ENCODE data around the gene CDH13. TPM values are rescaled to one million over a fixed set of nuclear protein-coding genes. Genes with fewer than 3 reads are reported as not detected.

Gene CDH13
- total and polyA plus RNA-seq, 2 of the 8 experiments (the other 6 are each of a cell fraction or from before 2014, with no cell fraction given): 2.3 to 2.4 TPM

- Histone ChIP-seq H2BK5ac (ENCODE audit: low read depth, low read length) (no peak overlapping the region), H3K27me3 (replicated peaks in 1 of 4; ENCODE audit: control insufficient read depth in 3 of 4, extremely low read depth in 1 of 4, insufficient read depth in 3 of 4, low read length in 3 of 4) (no peaks in the 10 kb centered on the region), H3K14ac (ENCODE audit: insufficient read length) (no peak overlapping the region), H3K27ac (ENCODE audit: low read depth, low read length) (no peak overlapping the region), H2BK12ac (ENCODE audit: low read depth, low read length) (no peak overlapping the region), H3K4me1 (replicated peaks in 1 of 4; ENCODE audit: control insufficient read depth in 3 of 4, insufficient read depth in 4 of 4, low read length in 3 of 4) (no peaks in the 10 kb centered on the region), H3K23ac (ENCODE audit: insufficient read length) (no peak overlapping the region), H3K56ac (replicated peaks; ENCODE audit: insufficient read length, low read depth, low read length) (no peak overlapping the region), H2BK120ac (replicated peaks; ENCODE audit: low read depth, low read length) (no peak overlapping the region), H2AFZ (ENCODE audit: low read length) (no peak overlapping the region), H3K23me2 (ENCODE audit: low read depth, low read length) (no peaks in the 10 kb centered on the region), H4K5ac (ENCODE audit: insufficient read length, low read depth, low read length) (no peak overlapping the region), H2BK15ac (ENCODE audit: low read length) (no peak overlapping the region), H3K79me1 (ENCODE audit: low read depth, low read length) (no peaks in the 10 kb centered on the region), H4K20me1 (replicated peaks in 1 of 2; ENCODE audit: control insufficient read depth in 1 of 2, insufficient read depth in 2 of 2, low read length in 2 of 2) (no peaks in the 10 kb centered on the region), H3K9me3 (ENCODE audit: insufficient read depth in 2 of 2, low read depth in 1 of 2, low read length in 1 of 2) (no peaks in the 10 kb centered on the region), H2BK20ac (ENCODE audit: low read length) (no peak overlapping the region), H3K4me2 (ENCODE audit: insufficient read depth in 1 of 2, low read depth in 2 of 2, low read length in 2 of 2) (no peak overlapping the region), H3K18ac (ENCODE audit: extremely low read depth, low read length) (no peak overlapping the region), H3K79me2 (ENCODE audit: control insufficient read depth in 1 of 2, insufficient read depth in 2 of 2, low read length in 2 of 2) (no peaks in the 10 kb centered on the region), H2AK5ac (ENCODE audit: low read depth, low read length) (no peak overlapping the region), H3K4me3 (ENCODE audit: extremely low read depth in 1 of 4, insufficient read depth in 2 of 4, low read depth in 3 of 4, low read length in 4 of 4) (no peak overlapping the region), H4K91ac (replicated peaks; ENCODE audit: insufficient read length, low read length) (no peak overlapping the region), H3K4ac (replicated peaks; ENCODE audit: insufficient read length, low read depth, low read length) (no peak overlapping the region), H4K8ac (ENCODE audit: extremely low read depth, insufficient read depth, low read length) (peak overlapping the region; percentile 48; the same call in 1 of the 2 replicates), H3K9ac (replicated peaks in 1 of 4; ENCODE audit: extremely low read depth in 1 of 4, low read depth in 3 of 4, low read length in 3 of 4) (no peak overlapping the region), H3K36me3 (ENCODE audit: control insufficient read depth in 2 of 4, insufficient read depth in 4 of 4, low read length in 3 of 4) (no peaks in the 10 kb centered on the region)
- DNase-seq (ENCODE audit: low read depth in 1 of 2, low spot score in 2 of 2) (no peak), FAIRE-seq (no peak)
- POLR2A ChIA-PET (ENCODE audit: partially characterized antibody): no interaction called here
- WGBS, 2 experiments (ENCODE audit: extremely low coverage in 1 of 2, insufficient coverage in 1 of 2, insufficient read length in 1 of 2, insufficient replicate concordance in 2 of 2, low coverage in 1 of 2, low lambda C conversion rate in 2 of 2, missing lambda C conversion rate in 1 of 2): 87% methylated on average over 12 of the region's 12 CpGs; no CpG with 5 or more reads in 1 of the 2 experiments
- CTCF ChIA-PET (ENCODE audit: partially characterized antibody): interaction anchor here (0.9 to 1.2 kb wide), 4 partner anchors 31 to 796 kb away, joined by 3 read pairs; no protein-coding TSS in a partner anchor
- TF ChIP-seq TAF7 (optimal IDR thresholded peaks at IDR 0.05; ENCODE audit: borderline replicate concordance, low read depth, low read length) (no peak), GABPA (IDR thresholded peaks at IDR 0.05; ENCODE audit: borderline replicate concordance, insufficient read depth, low read length) (no peak), TCF12 (IDR thresholded peaks at IDR 0.05; ENCODE audit: low read depth, low read length) (no peak), SIX5 (IDR thresholded peaks at IDR 0.05; ENCODE audit: low read depth, low read length) (no peak), RAD21 (IDR thresholded peaks at IDR 0.05 in 1 of 2, conservative IDR thresholded peaks at IDR 0.05 in 1 of 2; ENCODE audit: low read depth in 2 of 2, low read length in 2 of 2) (no peak), HDAC6 (IDR thresholded peaks at IDR 0.05; ENCODE audit: low read depth, low read length) (no peak), TEAD4 (IDR thresholded peaks at IDR 0.05; ENCODE audit: low read depth, low read length) (no peak), POU5F1 (IDR thresholded peaks at IDR 0.05; ENCODE audit: low read depth, low read length) (no peak), CREB1 (IDR thresholded peaks at IDR 0.05) (no peak), SP1 (IDR thresholded peaks at IDR 0.05; ENCODE audit: low read depth, low read length) (no peak), FOSL1 (IDR thresholded peaks at IDR 0.05; ENCODE audit: insufficient read depth, low read depth, low read length) (no peak), SAP30 (IDR thresholded peaks at IDR 0.05; ENCODE audit: insufficient read depth, insufficient replicate concordance, low read length) (no peak)
- TF ChIP-seq, protein P1, sequence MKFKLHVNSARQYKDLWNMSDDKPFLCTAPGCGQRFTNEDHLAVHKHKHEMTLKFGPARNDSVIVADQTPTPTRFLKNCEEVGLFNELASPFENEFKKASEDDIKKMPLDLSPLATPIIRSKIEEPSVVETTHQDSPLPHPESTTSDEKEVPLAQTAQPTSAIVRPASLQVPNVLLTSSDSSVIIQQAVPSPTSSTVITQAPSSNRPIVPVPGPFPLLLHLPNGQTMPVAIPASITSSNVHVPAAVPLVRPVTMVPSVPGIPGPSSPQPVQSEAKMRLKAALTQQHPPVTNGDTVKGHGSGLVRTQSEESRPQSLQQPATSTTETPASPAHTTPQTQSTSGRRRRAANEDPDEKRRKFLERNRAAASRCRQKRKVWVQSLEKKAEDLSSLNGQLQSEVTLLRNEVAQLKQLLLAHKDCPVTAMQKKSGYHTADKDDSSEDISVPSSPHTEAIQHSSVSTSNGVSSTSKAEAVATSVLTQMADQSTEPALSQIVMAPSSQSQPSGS (IDR thresholded peaks at IDR 0.05; ENCODE audit: low read length): no peak
These were observed 823.1 kb downstream of the CDH13 start for GRCh38 chr16:83449861-83450260.
